PC-9 (cell line): ENCODE results near the gene PCGF3.

Source experiments
- EZH2 ChIP-seq: fragments of 200-600 bp; sonication (generic); IDR thresholded peaks from 2 replicates; pipeline ENCODE4 v1.8.0; 2017; ENCODE audit warnings: antibody characterized with exemption, low read depth
- TF ChIP-seq, protein P1 (sequence below): fragments of 200-600 bp; sonication (generic); conservative IDR thresholded peaks from 2 replicates; pipeline ENCODE4 v1.6.1; 2017; ENCODE audit warnings: mixed run types, antibody characterized with exemption, mild to moderate bottlenecking, moderate library complexity

DNA sequence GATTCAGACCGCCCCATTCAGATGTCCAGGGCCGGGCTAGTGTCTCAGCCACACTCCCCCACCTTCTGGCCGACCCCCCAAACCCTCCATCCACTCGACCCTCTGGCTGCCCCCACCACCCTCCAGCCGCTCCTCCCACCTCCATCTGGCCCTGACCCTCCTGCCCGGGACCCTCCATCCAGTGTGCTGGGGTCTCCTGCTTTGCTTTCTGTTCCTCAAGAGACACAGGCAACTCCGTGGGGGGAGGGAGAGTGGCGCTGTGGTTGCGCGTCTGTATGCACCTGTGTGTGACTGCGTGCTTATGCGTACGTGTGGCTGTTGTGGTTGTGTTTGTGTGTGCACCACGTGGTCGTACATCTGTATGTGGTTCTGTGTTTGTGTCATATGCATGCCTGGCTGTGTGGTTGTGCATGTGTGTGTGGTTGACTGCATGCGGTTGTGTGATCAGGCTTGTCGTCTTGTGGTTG lies 87.0 kb downstream of the PCGF3 start:
- TF ChIP-seq, protein P1, sequence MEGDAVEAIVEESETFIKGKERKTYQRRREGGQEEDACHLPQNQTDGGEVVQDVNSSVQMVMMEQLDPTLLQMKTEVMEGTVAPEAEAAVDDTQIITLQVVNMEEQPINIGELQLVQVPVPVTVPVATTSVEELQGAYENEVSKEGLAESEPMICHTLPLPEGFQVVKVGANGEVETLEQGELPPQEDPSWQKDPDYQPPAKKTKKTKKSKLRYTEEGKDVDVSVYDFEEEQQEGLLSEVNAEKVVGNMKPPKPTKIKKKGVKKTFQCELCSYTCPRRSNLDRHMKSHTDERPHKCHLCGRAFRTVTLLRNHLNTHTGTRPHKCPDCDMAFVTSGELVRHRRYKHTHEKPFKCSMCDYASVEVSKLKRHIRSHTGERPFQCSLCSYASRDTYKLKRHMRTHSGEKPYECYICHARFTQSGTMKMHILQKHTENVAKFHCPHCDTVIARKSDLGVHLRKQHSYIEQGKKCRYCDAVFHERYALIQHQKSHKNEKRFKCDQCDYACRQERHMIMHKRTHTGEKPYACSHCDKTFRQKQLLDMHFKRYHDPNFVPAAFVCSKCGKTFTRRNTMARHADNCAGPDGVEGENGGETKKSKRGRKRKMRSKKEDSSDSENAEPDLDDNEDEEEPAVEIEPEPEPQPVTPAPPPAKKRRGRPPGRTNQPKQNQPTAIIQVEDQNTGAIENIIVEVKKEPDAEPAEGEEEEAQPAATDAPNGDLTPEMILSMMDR = no peak
- no peak for TF ChIP-seq EZH2
